Mesendoderm (in vitro differentiated cells): ENCODE measurements around the gene GRAP.
"Not testable (repeated sequence)": the region's sequence is repeated elsewhere in the genome, so short reads cannot be mapped to it uniquely, and the experiment has no call there.

Source experiments
- DNase-seq: peaks from one replicate; pipeline ENCODE4 v3.0.0; 2013
- H2AK5ac ChIP-seq: 2 replicates; pipeline ENCODE4 v1.6.1; 2013; ENCODE audit warnings: low read length, inconsistent platforms
- H2BK120ac ChIP-seq: 2 replicates; pipeline ENCODE4 v1.6.1; 2013; ENCODE audit warnings: low read depth, mild to moderate bottlenecking, low read length, moderate library complexity, mixed read lengths
- H2BK15ac ChIP-seq: replicated peaks from 2 replicates; pipeline ENCODE4 v1.6.1; 2013; ENCODE audit warnings: low read depth, mild to moderate bottlenecking, moderate library complexity
- H2BK5ac ChIP-seq: 2 replicates; pipeline ENCODE4 v1.6.1; 2013; ENCODE audit warnings: low read length, inconsistent platforms
- H3K18ac ChIP-seq: 2 replicates; pipeline ENCODE4 v1.6.1; 2013; ENCODE audit warnings: mild to moderate bottlenecking, low read length, mixed read lengths
- H3K23ac ChIP-seq: one replicate; pipeline ENCODE4 v1.6.1; 2013; ENCODE audit warnings: low read length
- H3K27ac ChIP-seq: 2 replicates; pipeline ENCODE4 v1.5.1; 2013; ENCODE audit warnings: low read depth, mild to moderate bottlenecking, inconsistent platforms, low read length, moderate library complexity
- H3K27me3 ChIP-seq: 2 replicates; pipeline ENCODE4 v1.6.1; 2013; ENCODE audit warnings: low read length, control low read depth, mild to moderate bottlenecking, inconsistent platforms; ENCODE audit not compliant: insufficient read depth, poor library complexity
- H3K36me3 ChIP-seq: 2 replicates; pipeline ENCODE4 v1.6.1; 2013; ENCODE audit warnings: low read length, inconsistent platforms; ENCODE audit not compliant: control insufficient read depth, insufficient read depth
- H3K4ac ChIP-seq: one replicate; pipeline ENCODE4 v1.6.1; 2013; ENCODE audit warnings: low read depth, mild to moderate bottlenecking, low read length, moderate library complexity
- H3K4me1 ChIP-seq: 2 replicates; pipeline ENCODE4 v1.6.1; 2013; ENCODE audit warnings: low read depth, low read length, inconsistent platforms; ENCODE audit not compliant: control insufficient read depth
- H3K4me2 ChIP-seq: 2 replicates; pipeline ENCODE4 v1.6.1; 2013; ENCODE audit warnings: low read length
- H3K4me3 ChIP-seq: 2 replicates; pipeline ENCODE4 v1.5.1; 2013; ENCODE audit warnings: mild to moderate bottlenecking, low read length
- H3K56ac ChIP-seq: one replicate; pipeline ENCODE4 v1.6.1; 2013; ENCODE audit warnings: low read length
- H3K79me1 ChIP-seq: 2 replicates; pipeline ENCODE4 v1.6.1; 2013; ENCODE audit warnings: low read length, inconsistent platforms
- H3K79me2 ChIP-seq: 2 replicates; pipeline ENCODE4 v1.6.1; 2013; ENCODE audit warnings: mild to moderate bottlenecking, low read length; ENCODE audit not compliant: control insufficient read depth, insufficient read depth
- H3K9ac ChIP-seq: 2 replicates; pipeline ENCODE4 v1.6.1; 2013; ENCODE audit warnings: low read length, inconsistent platforms
- H4K5ac ChIP-seq: one replicate; pipeline ENCODE4 v1.6.1; 2013; ENCODE audit warnings: low read length
- H4K8ac ChIP-seq: one replicate; pipeline ENCODE4 v1.6.1; 2013; ENCODE audit warnings: low read depth, mild to moderate bottlenecking, control low read depth, low read length, moderate library complexity
- WGBS: extraction: QIAGEN DNeasy Blood & Tissue Kit; methylation state at CpG from one replicate; pipeline ENCODE4 v1.1.7; 2013; ENCODE audit warnings: low lambda C conversion rate, missing lambda C conversion rate; ENCODE audit not compliant: insufficient coverage; ENCODE audit errors: extremely low coverage; 5-methylcytosine and 5-hydroxymethylcytosine counted together

Gene GRAP

GRCh38 chr17:19037547-19037946 is 9.2 kb downstream of the GRAP start:
- not testable (repeated sequence) for H3K56ac ChIP-seq, H3K4me3 ChIP-seq, H3K4me1 ChIP-seq, H2BK15ac ChIP-seq, H2AK5ac ChIP-seq, H3K36me3 ChIP-seq, H3K4me2 ChIP-seq, DNase-seq, H3K27me3 ChIP-seq, H3K79me1 ChIP-seq, H4K5ac ChIP-seq, H3K4ac ChIP-seq, H2BK120ac ChIP-seq, H3K27ac ChIP-seq, H3K79me2 ChIP-seq, H4K8ac ChIP-seq, H2BK5ac ChIP-seq, H3K23ac ChIP-seq, H3K18ac ChIP-seq, H3K9ac ChIP-seq
- no CpG with 5 or more reads among the region's 6 CpGs for WGBS

GRCh38 chr17:19036186-19036585 is 10.6 kb downstream of the GRAP start:
- not testable (repeated sequence) for H3K4me1 ChIP-seq, H3K36me3 ChIP-seq, H4K5ac ChIP-seq, H3K27me3 ChIP-seq, H4K8ac ChIP-seq, H3K9ac ChIP-seq, H3K4ac ChIP-seq, H2BK5ac ChIP-seq, H3K4me2 ChIP-seq, H3K18ac ChIP-seq, DNase-seq, H2AK5ac ChIP-seq, H3K56ac ChIP-seq, H3K79me1 ChIP-seq, H3K27ac ChIP-seq, H2BK120ac ChIP-seq, H3K79me2 ChIP-seq, H3K23ac ChIP-seq, H3K4me3 ChIP-seq, H2BK15ac ChIP-seq
- WGBS = no CpG with 5 or more reads among the region's 6 CpGs

DNA sequence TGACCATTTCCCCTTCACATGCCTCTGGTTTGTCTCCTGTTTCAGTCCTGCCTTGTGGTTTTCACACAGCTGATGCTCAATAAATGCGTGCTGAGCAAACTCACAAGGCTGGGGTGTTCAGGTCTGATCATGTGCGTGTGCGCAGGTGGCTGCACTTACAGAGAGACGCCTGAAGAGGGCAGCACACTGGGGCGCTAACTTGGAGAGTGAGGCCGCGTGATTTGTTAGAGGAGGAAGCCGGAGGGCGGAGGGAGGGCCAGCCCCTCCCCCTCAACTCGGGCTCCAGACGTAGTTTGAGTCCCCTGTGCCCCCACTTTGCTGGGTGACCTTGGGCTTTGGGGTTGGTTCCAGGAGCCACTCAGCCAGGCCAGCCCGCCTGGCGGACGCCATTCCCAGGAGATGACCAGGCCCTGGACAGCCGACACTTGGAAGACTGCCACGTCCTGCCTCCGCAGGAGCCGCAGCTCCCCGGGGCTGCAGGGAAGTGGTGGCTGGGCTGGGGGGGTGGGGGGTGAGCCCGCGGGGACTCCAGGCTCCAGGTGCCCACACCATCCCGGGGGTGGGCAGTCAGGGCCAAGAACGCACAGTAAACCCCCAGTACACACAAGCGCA is 14.3 kb downstream of the GRAP start:
- not testable (repeated sequence) for H3K4me1 ChIP-seq, H3K27me3 ChIP-seq

GRCh38 chr17:19031729-19032128 is 15.0 kb downstream of the GRAP start:
- not testable (repeated sequence) for H4K5ac ChIP-seq, H3K18ac ChIP-seq, H2BK15ac ChIP-seq, H2BK120ac ChIP-seq, H2BK5ac ChIP-seq, H3K79me2 ChIP-seq, H3K36me3 ChIP-seq, H3K4me3 ChIP-seq, H2AK5ac ChIP-seq, H3K4me1 ChIP-seq, H3K56ac ChIP-seq, H4K8ac ChIP-seq, H3K79me1 ChIP-seq, H3K4ac ChIP-seq, H3K9ac ChIP-seq, H3K23ac ChIP-seq, H3K27me3 ChIP-seq, H3K4me2 ChIP-seq, DNase-seq, H3K27ac ChIP-seq
- WGBS = no CpG with 5 or more reads among the region's 4 CpGs

More for the DNA sequence above, 14.3 kb downstream of the GRAP start:
- no CpG with 5 or more reads among the region's 24 CpGs for WGBS
- H3K36me3 ChIP-seq, DNase-seq, H3K4me2 ChIP-seq, H3K23ac ChIP-seq, H3K4me3 ChIP-seq, H3K79me2 ChIP-seq, H2BK5ac ChIP-seq, H2BK15ac ChIP-seq, H2AK5ac ChIP-seq, H4K8ac ChIP-seq, H3K18ac ChIP-seq, H3K27ac ChIP-seq, H2BK120ac ChIP-seq, H3K79me1 ChIP-seq, H4K5ac ChIP-seq, H3K9ac ChIP-seq, H3K56ac ChIP-seq, H3K4ac ChIP-seq: not testable (repeated sequence)

GRCh38 chr17:19030771-19031449 is 15.8 kb downstream of the GRAP start:
- H3K27ac ChIP-seq, H4K8ac ChIP-seq, H2AK5ac ChIP-seq, H3K27me3 ChIP-seq, H3K4me1 ChIP-seq, H4K5ac ChIP-seq, H3K79me2 ChIP-seq, H2BK15ac ChIP-seq, H3K56ac ChIP-seq, H2BK120ac ChIP-seq, H3K36me3 ChIP-seq, DNase-seq, H3K79me1 ChIP-seq, H3K9ac ChIP-seq, H3K4ac ChIP-seq, H3K23ac ChIP-seq, H3K18ac ChIP-seq, H2BK5ac ChIP-seq, H3K4me2 ChIP-seq, H3K4me3 ChIP-seq: not testable (repeated sequence)
- no CpG with 5 or more reads among the region's 5 CpGs for WGBS

DNA sequence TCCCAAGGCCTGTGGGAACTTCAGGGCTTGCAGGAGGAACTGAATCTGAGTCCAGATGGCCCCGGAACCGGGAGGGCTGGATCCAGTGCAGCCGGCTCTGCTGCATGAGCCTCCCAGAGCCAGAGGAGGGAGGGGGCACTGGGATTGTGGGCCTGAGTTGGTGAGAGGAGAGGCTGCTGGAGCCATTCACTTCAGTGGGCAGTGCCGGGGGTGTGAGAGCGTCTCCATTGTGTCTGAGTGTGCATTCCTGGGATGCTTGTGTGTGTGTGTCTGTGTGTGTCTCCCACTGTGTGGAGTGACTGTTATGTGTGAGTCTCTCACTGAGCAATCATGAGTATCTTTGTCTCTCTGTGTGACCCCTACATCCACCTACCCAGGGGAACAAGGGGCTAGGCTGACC is 17.0 kb downstream of the GRAP start:
- not testable (repeated sequence) for H4K8ac ChIP-seq, H3K18ac ChIP-seq, H3K4me1 ChIP-seq, H3K4me3 ChIP-seq, H3K27me3 ChIP-seq, H3K27ac ChIP-seq, H3K79me2 ChIP-seq, H3K36me3 ChIP-seq, H2AK5ac ChIP-seq, H4K5ac ChIP-seq, H2BK5ac ChIP-seq, H3K9ac ChIP-seq, H2BK15ac ChIP-seq, H3K23ac ChIP-seq, H3K4ac ChIP-seq, H3K79me1 ChIP-seq, H3K56ac ChIP-seq, H3K4me2 ChIP-seq, DNase-seq, H2BK120ac ChIP-seq
- no CpG with 5 or more reads among the region's 5 CpGs for WGBS
